HEK293 (cell line): Measurements from ENCODE around the gene CZIB.

ENCODE experiments used
- CTCF ChIA-PET: fragments of 350-600 bp; formaldehyde crosslinking; extraction: SDS; loops from one replicate; lab custom pipeline; 2021; ENCODE audit warnings: antibody characterized with exemption; lab: Yijun Ruan, JAX
- POLR2A ChIA-PET: fragments of 300-600 bp; formaldehyde crosslinking; extraction: SDS; loops from one replicate; lab custom pipeline; 2020; ENCODE audit warnings: antibody characterized with exemption, inconsistent platforms; lab: Yijun Ruan, JAX
- H3K27ac ChIP-seq: fragments of 200-500 bp; sonication (Bioruptor generic); 2 replicates; pipeline ENCODE4 v1.5.1; 2014; ENCODE audit warnings: low read depth, low read length, control low read depth, inconsistent platforms; ENCODE audit errors: extremely low read depth
- H3K36me3 ChIP-seq, 2 experiments: fragments of 200-500 bp in 1 of 2; sonication (Bioruptor generic) in 1 of 2; 1 replicate in 1 of 2; 2 replicates in 1 of 2; pipeline ENCODE4 v1.5.1; 2014 to 2017; ENCODE audit warnings: inconsistent platforms in 2 of 2, low read length in 2 of 2; ENCODE audit not compliant: control insufficient read depth in 2 of 2, insufficient read depth in 1 of 2
- H3K4me1 ChIP-seq: fragments of 200-500 bp; sonication (Bioruptor generic); 2 replicates; pipeline ENCODE4 v1.5.1; 2014; ENCODE audit warnings: mild to moderate bottlenecking, low read length, inconsistent platforms; ENCODE audit not compliant: control insufficient read depth, insufficient read depth
- H3K4me3 ChIP-seq: 2 replicates; pipeline ENCODE4 v1.5.1; 2011; ENCODE audit warnings: low read depth, mild to moderate bottlenecking, control low read depth, low read length, moderate library complexity
- H3K9me3 ChIP-seq: fragments of 200-500 bp; sonication (Bioruptor generic); 2 replicates; pipeline ENCODE4 v1.5.1; 2014; ENCODE audit warnings: low read depth, low read length, inconsistent platforms; ENCODE audit not compliant: control insufficient read depth, insufficient read depth
- BCL11A ChIP-seq: fragments of 450-650 bp; formaldehyde crosslinking; IDR thresholded peaks from 2 replicates; pipeline ENCODE4 v1.5.1; 2016; ENCODE audit warnings: low read depth, missing biosample characterization, missing genetic modification characterization
- GFI1B ChIP-seq: fragments of 450-650 bp; formaldehyde crosslinking; IDR thresholded peaks from 2 replicates; pipeline ENCODE4 v1.5.1; 2016; ENCODE audit warnings: missing biosample characterization, missing genetic modification characterization
- GLI4 ChIP-seq: fragments of 450-650 bp; formaldehyde crosslinking; IDR thresholded peaks from 2 replicates; pipeline ENCODE4 v1.5.1; 2016; ENCODE audit warnings: missing biosample characterization, missing genetic modification characterization
- HOXD13 ChIP-seq: sonication (generic); formaldehyde crosslinking; IDR thresholded peaks from 2 replicates; pipeline ENCODE4 v1.8.0; 2022; ENCODE audit warnings: missing genetic modification reagents, borderline replicate concordance
- KLF1 ChIP-seq: fragments of 450-650 bp; formaldehyde crosslinking; IDR thresholded peaks from 2 replicates; pipeline ENCODE4 v1.5.1; 2016; ENCODE audit warnings: missing biosample characterization, missing genetic modification characterization
- SP2 ChIP-seq: fragments of 450-650 bp; formaldehyde crosslinking; IDR thresholded peaks from 2 replicates; pipeline ENCODE4 v1.5.1; 2016; ENCODE audit warnings: missing biosample characterization, missing genetic modification characterization
- WT1 ChIP-seq: fragments of 450-650 bp; formaldehyde crosslinking; IDR thresholded peaks from 2 replicates; pipeline ENCODE4 v1.5.1; 2016; ENCODE audit warnings: missing biosample characterization, missing genetic modification characterization
- ZBTB8A ChIP-seq: fragments of 450-650 bp; formaldehyde crosslinking; IDR thresholded peaks from 2 replicates; pipeline ENCODE4 v1.5.1; 2016; ENCODE audit warnings: missing biosample characterization, missing genetic modification characterization
- ZIC2 ChIP-seq: fragments of 450-650 bp; formaldehyde crosslinking; IDR thresholded peaks from 2 replicates; pipeline ENCODE4 v1.5.1; 2016; ENCODE audit warnings: missing biosample characterization, missing genetic modification characterization
- ZNF10 ChIP-seq: fragments of 450-650 bp; formaldehyde crosslinking; IDR thresholded peaks from 2 replicates; pipeline ENCODE4 v1.5.1; 2017; ENCODE audit warnings: missing biosample characterization, missing genetic modification characterization
- ZNF121 ChIP-seq: fragments of 450-650 bp; formaldehyde crosslinking; IDR thresholded peaks from 2 replicates; pipeline ENCODE4 v1.5.1; 2016; ENCODE audit warnings: missing biosample characterization, missing genetic modification characterization
- ZNF214 ChIP-seq: fragments of 450-650 bp; formaldehyde crosslinking; IDR thresholded peaks from 2 replicates; pipeline ENCODE4 v1.5.1; 2017; ENCODE audit warnings: missing biosample characterization, mild to moderate bottlenecking, missing genetic modification characterization, borderline replicate concordance
- ZNF239 ChIP-seq: fragments of 450-650 bp; formaldehyde crosslinking; IDR thresholded peaks from 2 replicates; pipeline ENCODE4 v1.5.1; 2016; ENCODE audit warnings: missing biosample characterization, missing genetic modification characterization
- ZNF350 ChIP-seq: fragments of 450-650 bp; formaldehyde crosslinking; IDR thresholded peaks from 2 replicates; pipeline ENCODE4 v1.5.0; 2017; ENCODE audit warnings: missing biosample characterization, mild to moderate bottlenecking, missing genetic modification characterization
- ZNF354C ChIP-seq: fragments of 450-650 bp; formaldehyde crosslinking; IDR thresholded peaks from 2 replicates; pipeline ENCODE4 v1.5.1; 2016; ENCODE audit warnings: missing biosample characterization, missing genetic modification characterization, low read depth, borderline replicate concordance
- ZNF37A ChIP-seq: fragments of 450-650 bp; IDR thresholded peaks from 2 replicates; pipeline ENCODE4 v1.5.1; 2018; ENCODE audit warnings: missing biosample characterization, missing genetic modification characterization
- ZNF473 ChIP-seq: fragments of 450-650 bp; formaldehyde crosslinking; IDR thresholded peaks from 2 replicates; pipeline ENCODE4 v1.5.1; 2017; ENCODE audit warnings: missing biosample characterization, missing genetic modification characterization
- ZNF488 ChIP-seq: fragments of 450-650 bp; formaldehyde crosslinking; IDR thresholded peaks from 2 replicates; pipeline ENCODE4 v1.5.1; 2016; ENCODE audit warnings: missing biosample characterization, missing genetic modification characterization
- ZNF514 ChIP-seq: fragments of 450-650 bp; formaldehyde crosslinking; IDR thresholded peaks from 2 replicates; pipeline ENCODE4 v1.5.1; 2016; ENCODE audit warnings: missing biosample characterization, missing genetic modification characterization
- ZNF518A ChIP-seq: fragments of 450-650 bp; formaldehyde crosslinking; conservative IDR thresholded peaks from 2 replicates; pipeline ENCODE4 v1.5.1; 2016; ENCODE audit warnings: low read depth, missing biosample characterization, missing genetic modification characterization
- ZNF596 ChIP-seq: fragments of 450-650 bp; IDR thresholded peaks from 2 replicates; pipeline ENCODE4 v1.5.0; 2018; ENCODE audit warnings: missing biosample characterization, mild to moderate bottlenecking, missing genetic modification characterization, moderate library complexity
- ZNF624 ChIP-seq: fragments of 450-650 bp; formaldehyde crosslinking; IDR thresholded peaks from 2 replicates; pipeline ENCODE4 v1.5.1; 2017; ENCODE audit warnings: missing biosample characterization, missing genetic modification characterization
- ZNF660 ChIP-seq: fragments of 450-650 bp; IDR thresholded peaks from 2 replicates; pipeline ENCODE4 v1.5.1; 2018; ENCODE audit warnings: missing biosample characterization, mild to moderate bottlenecking, missing genetic modification characterization
- ZNF76 ChIP-seq: fragments of 450-650 bp; formaldehyde crosslinking; IDR thresholded peaks from 2 replicates; pipeline ENCODE4; 2016; ENCODE audit warnings: low read depth, missing biosample characterization, missing genetic modification characterization, borderline replicate concordance
- ZSCAN16 ChIP-seq: fragments of 450-650 bp; formaldehyde crosslinking; IDR thresholded peaks from 2 replicates; pipeline ENCODE4 v1.5.1; 2016; ENCODE audit warnings: missing biosample characterization, missing genetic modification characterization

CZIB gene

GRCh38 chr1:53210954-53211353, 9.5 kb downstream of the CZIB start:
- Histone ChIP-seq H3K9me3 (no peaks in the 10 kb centered on the region), H3K4me1 (no peaks in the 10 kb centered on the region), H3K36me3 (peaks cover 7 to 97% of the 10 kb centered on the region in 2 experiments), H3K27ac (no peak overlapping the region), H3K4me3 (no peak overlapping the region)
- CTCF ChIA-PET, result no interaction called here
- POLR2A ChIA-PET, result no interaction called here
- TF ChIP-seq ZNF10 (tag by site-specific recombination) (no peak), ZNF514 (tag by site-specific recombination) (no peak), ZNF350 (tag by site-specific recombination) (no peak), ZSCAN16 (no peak), ZNF596 (no peak), ZBTB8A (tag by site-specific recombination) (no peak)

GRCh38 chr1:53210352-53210751, 10.1 kb downstream of the CZIB start:
- TF ChIP-seq ZNF214 (tag by site-specific recombination) (no peak), BCL11A (tag by site-specific recombination) (no peak), WT1 (no peak)
- H3K4me1 ChIP-seq, result no peaks in the 10 kb centered on the region
- H3K4me3 ChIP-seq, result no peak overlapping the region
- ChIA-PET CTCF (no interaction called here), POLR2A (no interaction called here)
- no peaks in the 10 kb centered on the region for H3K9me3 ChIP-seq
- no peak overlapping the region for H3K27ac ChIP-seq
- peaks cover 7 to 97% of the 10 kb centered on the region in 2 experiments for H3K36me3 ChIP-seq

GRCh38 chr1:53207726-53208125, 12.7 kb downstream of the CZIB start:
- Histone ChIP-seq H3K36me3 (peaks cover 22 to 97% of the 10 kb centered on the region in 2 experiments), H3K9me3 (no peaks in the 10 kb centered on the region), H3K4me1 (no peaks in the 10 kb centered on the region), H3K4me3 (no peak overlapping the region), H3K27ac (no peak overlapping the region)
- TF ChIP-seq ZNF239 (tag by site-specific recombination), result no peak
- no peak for TF ChIP-seq ZNF624
- TF ChIP-seq ZNF121, result no peak
- no peak for TF ChIP-seq ZNF596
- no peak for TF ChIP-seq GFI1B (tag by site-specific recombination)
- no peak for TF ChIP-seq ZNF473 (tag by site-specific recombination)
- no peak for TF ChIP-seq ZNF660
- no peak for TF ChIP-seq ZNF37A (tag by site-specific recombination)
- TF ChIP-seq ZNF76 (tag by site-specific recombination), result no peak
- no peak for TF ChIP-seq ZIC2 (tag by site-specific recombination)
- TF ChIP-seq SP2 (tag by site-specific recombination), result no peak
- TF ChIP-seq ZNF354C (tag by site-specific recombination), result no peak
- TF ChIP-seq GLI4 (tag by site-specific recombination), result no peak
- no peak for TF ChIP-seq ZNF518A
- no peak for TF ChIP-seq ZNF488 (tag by site-specific recombination)
- no peak for TF ChIP-seq HOXD13 (CRISPR knock-in tag)
- no peak for TF ChIP-seq KLF1
- ChIA-PET CTCF (no interaction called here), POLR2A (no interaction called here)
